WTC11 (cell line): ENCODE data around the gene IGFBP2. TPM values are rescaled to one million over a fixed set of nuclear protein-coding genes. Genes with fewer than 3 reads are reported as not detected.

Experiments used
- ATAC-seq: fragments of 200-7000 bp; cut with Tn5 transposase; 2 replicates; pipeline ENCODE4 v1.10.0; 2021; ENCODE audit warnings: mild to moderate bottlenecking, moderate library complexity
- CTCF ChIA-PET: fragments of 300-600 bp; sonication (Branson Sonifier 250); formaldehyde crosslinking; loops from one replicate; lab custom pipeline; 2021; ENCODE audit warnings: antibody characterized with exemption; lab: Charles Lee
- POLR2A ChIA-PET: fragments of 350-600 bp; sonication (Branson Sonifier 250); formaldehyde crosslinking; loops from one replicate; lab custom pipeline; 2021; ENCODE audit warnings: antibody characterized with exemption; lab: Charles Lee
- DNase-seq: peaks from one replicate; pipeline ENCODE4 v3.0.0; 2021; ENCODE audit warnings: low spot score
- H3K27ac Mint-ChIP-seq: 2 replicates; pipeline ENCODE4 v1.8.0; 2021; ENCODE audit warnings: mixed read lengths
- H3K27me3 Mint-ChIP-seq: 2 replicates; pipeline ENCODE4 v1.8.0; 2021; ENCODE audit warnings: low read depth, mild to moderate bottlenecking, moderate library complexity, mixed read lengths
- H3K36me3 Mint-ChIP-seq: 2 replicates; pipeline ENCODE4 v1.8.0; 2021; ENCODE audit warnings: mixed read lengths
- H3K4me1 Mint-ChIP-seq: 2 replicates; pipeline ENCODE4 v1.8.0; 2022; ENCODE audit warnings: mixed read lengths
- H3K4me3 Mint-ChIP-seq: 2 replicates; pipeline ENCODE4 v1.8.0; 2021; ENCODE audit warnings: mild to moderate bottlenecking, moderate library complexity, mixed read lengths
- H3K9me3 Mint-ChIP-seq: 2 replicates; pipeline ENCODE4 v1.8.0; 2021; ENCODE audit warnings: mixed read lengths
- AFF4 ChIP-seq: sonication (generic); formaldehyde crosslinking; IDR thresholded peaks from 2 replicates; pipeline ENCODE4 v1.8.1; 2023; ENCODE audit warnings: mild to moderate bottlenecking, missing genetic modification reagents, borderline replicate concordance
- CBFB ChIP-seq: sonication (generic); formaldehyde crosslinking; IDR thresholded peaks from 2 replicates; pipeline ENCODE4 v1.8.1; 2022; ENCODE audit warnings: mild to moderate bottlenecking, low read depth, missing genetic modification reagents
- CREB1 ChIP-seq: sonication (generic); formaldehyde crosslinking; IDR thresholded peaks from 2 replicates; pipeline ENCODE4 v1.8.0; 2023; ENCODE audit warnings: mild to moderate bottlenecking, missing genetic modification reagents
- CTCF ChIP-seq: fragments of 200-600 bp; IDR thresholded peaks from 2 replicates; pipeline ENCODE4 v1.8.0; 2022; ENCODE audit warnings: antibody characterized with exemption
- FOXK1 ChIP-seq: sonication (generic); formaldehyde crosslinking; IDR thresholded peaks from 2 replicates; pipeline ENCODE4 v1.8.0; 2022; ENCODE audit warnings: mild to moderate bottlenecking, moderate library complexity, missing genetic modification reagents
- GABPB1 ChIP-seq: sonication (generic); formaldehyde crosslinking; IDR thresholded peaks from 2 replicates; pipeline ENCODE4 v1.8.1; 2023; ENCODE audit warnings: mild to moderate bottlenecking, missing genetic modification reagents
- GTF2I ChIP-seq: fragments of 250-450 bp; sonication (Bioruptor Pico); conservative IDR thresholded peaks from 2 replicates; pipeline ENCODE4 v1.4.0; 2021; ENCODE audit warnings: mild to moderate bottlenecking
- JAZF1 ChIP-seq: fragments of 250-450 bp; sonication (Bioruptor Pico); IDR thresholded peaks from 2 replicates; pipeline ENCODE4 v1.9.0; 2021; ENCODE audit warnings: moderate library complexity, mild to moderate bottlenecking, inconsistent platforms
- JUN ChIP-seq: sonication (generic); formaldehyde crosslinking; IDR thresholded peaks from 2 replicates; pipeline ENCODE4 v1.8.0; 2023; ENCODE audit warnings: mild to moderate bottlenecking, missing genetic modification reagents
- NR1H2 ChIP-seq: sonication (generic); formaldehyde crosslinking; IDR thresholded peaks from 2 replicates; pipeline ENCODE4 v1.9.0; 2021; ENCODE audit warnings: mild to moderate bottlenecking, moderate library complexity, missing genetic modification reagents
- NR3C1 ChIP-seq: sonication (generic); formaldehyde crosslinking; conservative IDR thresholded peaks from 2 replicates; pipeline ENCODE4 v1.8.1; 2023; ENCODE audit warnings: low read depth, mild to moderate bottlenecking, missing genetic modification reagents
- OVOL2 ChIP-seq: fragments of 250-450 bp; sonication (Bioruptor Pico); IDR thresholded peaks from 2 replicates; pipeline ENCODE4 v1.9.0; 2021; ENCODE audit warnings: mild to moderate bottlenecking, borderline replicate concordance
- PRDM15 ChIP-seq: sonication (generic); formaldehyde crosslinking; IDR thresholded peaks from 2 replicates; pipeline ENCODE4 v1.8.0; 2022; ENCODE audit warnings: missing genetic modification reagents
- SMAD3 ChIP-seq: sonication (generic); formaldehyde crosslinking; IDR thresholded peaks from 2 replicates; pipeline ENCODE4 v1.8.0; 2022; ENCODE audit warnings: missing genetic modification reagents, mild to moderate bottlenecking, borderline replicate concordance
- TCF7 ChIP-seq: sonication (generic); formaldehyde crosslinking; IDR thresholded peaks from 2 replicates; pipeline ENCODE4 v1.8.0; 2022; ENCODE audit warnings: mild to moderate bottlenecking, low read depth, missing genetic modification reagents, moderate library complexity
- TEAD1 ChIP-seq: sonication (generic); formaldehyde crosslinking; IDR thresholded peaks from 2 replicates; pipeline ENCODE4 v1.8.0; 2022; ENCODE audit warnings: mild to moderate bottlenecking, missing genetic modification reagents
- ZNF281 ChIP-seq: sonication (generic); formaldehyde crosslinking; IDR thresholded peaks from 2 replicates; pipeline ENCODE4 v1.8.0; 2023; ENCODE audit warnings: mild to moderate bottlenecking, missing genetic modification reagents
- total RNA-seq: library from RNA; stranded (reverse); gene quantifications from 3 replicates; pipeline ENCODE4 v1.2.3, GENCODE V29; 2021
- TF ChIP-seq, protein P1 (sequence below): sonication (generic); formaldehyde crosslinking; IDR thresholded peaks from 2 replicates; pipeline ENCODE4 v1.8.0; 2022; ENCODE audit warnings: mild to moderate bottlenecking, missing genetic modification reagents
- TF ChIP-seq, protein P2 (sequence below): fragments of 250-450 bp; sonication (Bioruptor Pico); IDR thresholded peaks from 2 replicates; pipeline ENCODE4 v1.9.0; 2021; ENCODE audit warnings: moderate library complexity, mild to moderate bottlenecking, inconsistent platforms, borderline replicate concordance
- TF ChIP-seq, protein P3 (sequence below): fragments of 250-450 bp; sonication (Bioruptor Pico); IDR thresholded peaks from 2 replicates; pipeline ENCODE4 v2.1.2; 2022; ENCODE audit warnings: mild to moderate bottlenecking, moderate library complexity
- TF ChIP-seq, protein P4 (sequence below): sonication (generic); formaldehyde crosslinking; IDR thresholded peaks from 2 replicates; pipeline ENCODE4 v1.8.1; 2022; ENCODE audit warnings: mild to moderate bottlenecking, moderate library complexity, missing genetic modification reagents

IGFBP2 gene
- total RNA-seq, 1 experiment from 2014 or later: 514 TPM

GRCh38 chr2:216698293-216698692, 65.1 kb downstream of the IGFBP2 start (continued):
- TF ChIP-seq AFF4 (CRISPR knock-in tag) (no peak), GABPB1 (CRISPR knock-in tag) (no peak), JUN (no peak)

DNA sequence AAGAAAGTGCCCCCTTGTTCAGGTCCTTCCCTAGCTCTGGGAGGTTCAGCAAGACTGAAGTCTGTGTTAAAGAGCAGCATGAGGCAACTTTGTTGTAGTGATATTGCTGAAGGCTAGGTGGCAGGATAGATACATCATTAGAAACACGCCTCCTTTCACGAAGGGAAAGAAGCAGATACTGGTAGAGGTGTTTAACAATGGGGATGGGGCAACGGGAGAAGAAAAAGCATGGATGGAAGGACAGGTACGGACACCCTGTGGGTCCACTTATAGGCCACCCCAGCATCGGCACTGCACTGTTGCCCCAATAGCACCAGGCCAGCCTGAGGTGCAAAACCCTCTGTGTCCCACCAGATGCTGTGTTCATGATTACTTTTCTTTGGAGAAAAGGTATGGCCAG, 65.7 kb downstream of the IGFBP2 start:
- ATAC-seq: peak; percentile 43
- DNase-seq: no peak
- no peaks in the 10 kb centered on the region for H3K36me3 Mint-ChIP-seq
- H3K27me3 Mint-ChIP-seq: peaks cover 23% of the 10 kb centered on the region
- peaks cover 21% of the 10 kb centered on the region for H3K4me1 Mint-ChIP-seq
- H3K9me3 Mint-ChIP-seq: no peaks in the 10 kb centered on the region
- H3K4me3 Mint-ChIP-seq: no peak overlapping the region
- ChIA-PET POLR2A (interaction anchor here (1.0 kb wide), 1 partner anchor 11 kb away, joined by 3 read pairs; no protein-coding TSS in a partner anchor), CTCF (interaction anchor here (0.6 to 2.2 kb wide), 19 partner anchors 11 to 1014 kb away, joined by 3 to 19 read pairs (median 3); no protein-coding TSS in a partner anchor)
- no peak overlapping the region for H3K27ac Mint-ChIP-seq
- TF ChIP-seq SMAD3 (CRISPR knock-in tag): no peak
- TF ChIP-seq, protein P1, sequence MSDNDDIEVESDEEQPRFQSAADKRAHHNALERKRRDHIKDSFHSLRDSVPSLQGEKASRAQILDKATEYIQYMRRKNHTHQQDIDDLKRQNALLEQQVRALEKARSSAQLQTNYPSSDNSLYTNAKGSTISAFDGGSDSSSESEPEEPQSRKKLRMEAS (CRISPR knock-in tag): 0 out of 2 replicates have a peak, but pooled peaks have one; percentile 20
- TF ChIP-seq, protein P2, sequence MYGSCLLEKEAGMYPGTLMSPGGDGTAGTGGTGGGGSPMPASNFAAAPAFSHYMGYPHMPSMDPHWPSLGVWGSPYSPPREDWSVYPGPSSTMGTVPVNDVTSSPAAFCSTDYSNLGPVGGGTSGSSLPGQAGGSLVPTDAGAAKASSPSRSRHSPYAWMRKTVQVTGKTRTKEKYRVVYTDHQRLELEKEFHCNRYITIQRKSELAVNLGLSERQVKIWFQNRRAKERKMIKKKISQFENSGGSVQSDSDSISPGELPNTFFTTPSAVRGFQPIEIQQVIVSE (CRISPR knock-in tag): no peak
- TF ChIP-seq NR3C1 (CRISPR knock-in tag): no peak
- no peak for TF ChIP-seq TEAD1 (CRISPR knock-in tag)
- TF ChIP-seq CBFB (CRISPR knock-in tag): no peak
- no peak for TF ChIP-seq ZNF281
- no peak for TF ChIP-seq PRDM15
- TF ChIP-seq, protein P3, sequence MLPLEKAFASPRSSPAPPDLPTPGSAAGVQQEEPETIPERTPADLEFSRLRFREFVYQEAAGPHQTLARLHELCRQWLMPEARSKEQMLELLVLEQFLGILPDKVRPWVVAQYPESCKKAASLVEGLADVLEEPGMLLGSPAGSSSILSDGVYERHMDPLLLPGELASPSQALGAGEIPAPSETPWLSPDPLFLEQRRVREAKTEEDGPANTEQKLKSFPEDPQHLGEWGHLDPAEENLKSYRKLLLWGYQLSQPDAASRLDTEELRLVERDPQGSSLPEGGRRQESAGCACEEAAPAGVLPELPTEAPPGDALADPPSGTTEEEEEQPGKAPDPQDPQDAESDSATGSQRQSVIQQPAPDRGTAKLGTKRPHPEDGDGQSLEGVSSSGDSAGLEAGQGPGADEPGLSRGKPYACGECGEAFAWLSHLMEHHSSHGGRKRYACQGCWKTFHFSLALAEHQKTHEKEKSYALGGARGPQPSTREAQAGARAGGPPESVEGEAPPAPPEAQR: no peak
- TF ChIP-seq JAZF1 (CRISPR knock-in tag): no peak
- no peak for TF ChIP-seq TCF7 (CRISPR knock-in tag)
- TF ChIP-seq GTF2I: no peak
- TF ChIP-seq NR1H2: no peak
- TF ChIP-seq, protein P4, sequence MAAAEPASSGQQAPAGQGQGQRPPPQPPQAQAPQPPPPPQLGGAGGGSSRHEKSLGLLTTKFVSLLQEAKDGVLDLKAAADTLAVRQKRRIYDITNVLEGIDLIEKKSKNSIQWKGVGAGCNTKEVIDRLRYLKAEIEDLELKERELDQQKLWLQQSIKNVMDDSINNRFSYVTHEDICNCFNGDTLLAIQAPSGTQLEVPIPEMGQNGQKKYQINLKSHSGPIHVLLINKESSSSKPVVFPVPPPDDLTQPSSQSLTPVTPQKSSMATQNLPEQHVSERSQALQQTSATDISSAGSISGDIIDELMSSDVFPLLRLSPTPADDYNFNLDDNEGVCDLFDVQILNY (CRISPR knock-in tag): no peak
- no peak for TF ChIP-seq FOXK1 (CRISPR knock-in tag)
- peak; percentile 40; the same call in 1 of the 2 replicates for TF ChIP-seq CTCF
- TF ChIP-seq CREB1 (CRISPR knock-in tag): no peak
- no peak for TF ChIP-seq OVOL2
